GM12878 (cell line): ENCODE data around the gene CHD6. TPM values are rescaled to one million over a fixed set of nuclear protein-coding genes. Genes with fewer than 3 reads are reported as not detected.

ENCODE experiments used
- BHLHE40 ChIP-seq, 2 experiments: fragments of 450-650 bp in 1 of 2; IDR thresholded peaks; 2 replicates each; pipeline ENCODE4 v1.6.1; 2011 to 2017; ENCODE audit warnings: low read depth in 2 of 2, borderline replicate concordance in 1 of 2, improper control_type of control experiment in 1 of 2, low read length in 1 of 2, mild to moderate bottlenecking in 1 of 2
- BMI1 ChIP-seq: fragments of 450-650 bp; IDR thresholded peaks from 2 replicates; pipeline ENCODE4 v1.6.1; 2016; ENCODE audit warnings: mild to moderate bottlenecking, moderate library complexity, borderline replicate concordance
- ETV6 ChIP-seq, 2 experiments: fragments of 450-650 bp in 1 of 2; IDR thresholded peaks in 1 of 2; conservative IDR thresholded peaks in 1 of 2; 2 replicates each; pipeline ENCODE4 v1.6.1; 2014; ENCODE audit warnings: antibody characterized with exemption in 1 of 2, borderline replicate concordance in 1 of 2, low read depth in 1 of 2, mild to moderate bottlenecking in 1 of 2, moderate library complexity in 1 of 2
- IRF4 ChIP-seq: IDR thresholded peaks from 2 replicates; pipeline ENCODE4 v1.6.1; 2011; ENCODE audit warnings: low read depth, low read length
- NKRF ChIP-seq: fragments of 450-650 bp; conservative IDR thresholded peaks from 2 replicates; pipeline ENCODE4 v1.6.1; 2017; ENCODE audit warnings: mild to moderate bottlenecking, moderate library complexity
- SUPT20H ChIP-seq: IDR thresholded peaks from 2 replicates; pipeline ENCODE4 v1.6.1; 2011; ENCODE audit warnings: low read depth, mild to moderate bottlenecking, low read length, moderate library complexity, borderline replicate concordance; ENCODE audit not compliant: control insufficient read depth
- SUZ12 ChIP-seq: fragments of 200-600 bp; sonication (generic); IDR thresholded peaks from one replicate; pipeline ENCODE4 v1.6.1; 2018; ENCODE audit warnings: antibody characterized with exemption, mild to moderate bottlenecking; ENCODE audit not compliant: unreplicated experiment
- ZBTB4 ChIP-seq: fragments of 450-650 bp; formaldehyde crosslinking; IDR thresholded peaks from 2 replicates; pipeline ENCODE4 v1.4.0; 2022; ENCODE audit warnings: mild to moderate bottlenecking, moderate library complexity
- ZNF274 ChIP-seq: IDR thresholded peaks from one replicate; pipeline ENCODE4 v1.8.0; 2011; ENCODE audit not compliant: insufficient read length, insufficient read depth
- polyA plus RNA-seq, 11 experiments: library from polyadenylated mRNA; depleted of rRNA in 4 of 11; unstranded in 6 of 11; stranded (reverse) in 5 of 11; fragments of >200 nt; fragmentation: Nextera tagmentation in 4 of 11; fragmentation: Illumina TruSeq in 1 of 11; extraction: Ambion mirVana in 4 of 11; extraction: Trizol in 1 of 11; gene quantifications; 1 replicate in 1 of 11; 2 replicates in 10 of 11; pipeline versions ENCODE4 v1.2.1 to v1.2.3, GENCODE V29; 2011 to 2016; ENCODE audit warnings: inconsistent platforms in 2 of 11, missing spikeins in 2 of 11, low read depth in 1 of 11
- total RNA-seq, 4 experiments: library from RNA; depleted of rRNA in 3 of 4; stranded (reverse); fragments of >200 nt in 3 of 4; fragmentation: Illumina TruSeq in 1 of 4; extraction: Trizol in 1 of 4; gene quantifications; 2 replicates each; pipeline versions ENCODE4 v1.2.1 to v1.2.3, GENCODE V29; 2013 to 2021
- TF ChIP-seq, protein P1 (sequence below): fragments of 450-650 bp; IDR thresholded peaks from 2 replicates; pipeline ENCODE4 v1.6.1; 2016; ENCODE audit warnings: mild to moderate bottlenecking, moderate library complexity, borderline replicate concordance

CHD6 gene
- total and polyA plus RNA-seq, 10 of the 15 experiments (the other 5 are each of a cell fraction or from before 2014, with no cell fraction given): 4.3 to 25.5 (median 17.1) TPM

DNA sequence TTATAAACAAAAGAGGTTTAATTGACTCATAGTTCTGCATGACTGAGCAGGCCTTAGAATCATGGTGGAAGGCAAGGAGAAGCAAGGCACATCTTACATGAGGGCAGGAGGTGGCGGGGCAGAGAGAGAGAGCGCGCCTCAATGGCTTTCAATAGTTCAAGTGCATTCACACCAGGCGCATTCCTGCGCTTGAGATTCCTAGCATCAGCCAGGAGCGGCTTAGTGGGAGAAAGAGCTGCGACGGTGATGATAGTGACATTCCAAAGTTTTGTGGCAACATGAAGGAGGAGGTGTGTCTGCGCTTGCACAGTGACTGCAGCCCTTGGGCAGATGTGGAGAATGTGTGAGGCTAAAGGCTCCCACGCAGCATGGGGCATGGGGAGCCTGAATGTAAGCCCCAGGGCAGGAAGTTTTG, 226.6 kb downstream of the CHD6 start (continued):
- TF ChIP-seq, protein P1, sequence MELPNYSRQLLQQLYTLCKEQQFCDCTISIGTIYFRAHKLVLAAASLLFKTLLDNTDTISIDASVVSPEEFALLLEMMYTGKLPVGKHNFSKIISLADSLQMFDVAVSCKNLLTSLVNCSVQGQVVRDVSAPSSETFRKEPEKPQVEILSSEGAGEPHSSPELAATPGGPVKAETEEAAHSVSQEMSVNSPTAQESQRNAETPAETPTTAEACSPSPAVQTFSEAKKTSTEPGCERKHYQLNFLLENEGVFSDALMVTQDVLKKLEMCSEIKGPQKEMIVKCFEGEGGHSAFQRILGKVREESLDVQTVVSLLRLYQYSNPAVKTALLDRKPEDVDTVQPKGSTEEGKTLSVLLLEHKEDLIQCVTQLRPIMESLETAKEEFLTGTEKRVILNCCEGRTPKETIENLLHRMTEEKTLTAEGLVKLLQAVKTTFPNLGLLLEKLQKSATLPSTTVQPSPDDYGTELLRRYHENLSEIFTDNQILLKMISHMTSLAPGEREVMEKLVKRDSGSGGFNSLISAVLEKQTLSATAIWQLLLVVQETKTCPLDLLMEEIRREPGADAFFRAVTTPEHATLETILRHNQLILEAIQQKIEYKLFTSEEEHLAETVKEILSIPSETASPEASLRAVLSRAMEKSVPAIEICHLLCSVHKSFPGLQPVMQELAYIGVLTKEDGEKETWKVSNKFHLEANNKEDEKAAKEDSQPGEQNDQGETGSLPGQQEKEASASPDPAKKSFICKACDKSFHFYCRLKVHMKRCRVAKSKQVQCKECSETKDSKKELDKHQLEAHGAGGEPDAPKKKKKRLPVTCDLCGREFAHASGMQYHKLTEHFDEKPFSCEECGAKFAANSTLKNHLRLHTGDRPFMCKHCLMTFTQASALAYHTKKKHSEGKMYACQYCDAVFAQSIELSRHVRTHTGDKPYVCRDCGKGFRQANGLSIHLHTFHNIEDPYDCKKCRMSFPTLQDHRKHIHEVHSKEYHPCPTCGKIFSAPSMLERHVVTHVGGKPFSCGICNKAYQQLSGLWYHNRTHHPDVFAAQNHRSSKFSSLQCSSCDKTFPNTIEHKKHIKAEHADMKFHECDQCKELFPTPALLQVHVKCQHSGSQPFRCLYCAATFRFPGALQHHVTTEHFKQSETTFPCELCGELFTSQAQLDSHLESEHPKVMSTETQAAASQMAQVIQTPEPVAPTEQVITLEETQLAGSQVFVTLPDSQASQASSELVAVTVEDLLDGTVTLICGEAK: no peak
- TF ChIP-seq ZBTB4 (CRISPR knock-in tag) (no peak), IRF4 (no peak), BHLHE40 (IDR thresholded peaks at IDR 0.05; ENCODE audit: borderline replicate concordance in 1 of 2, low read depth in 2 of 2, low read length in 1 of 2) (no peak), SUPT20H (no peak), ZNF274 (no peak), BMI1 (no peak), SUZ12 (no peak), NKRF (no peak), ETV6 (conservative IDR thresholded peaks at IDR 0.05 in 1 of 2, IDR thresholded peaks at IDR 0.05 in 1 of 2; ENCODE audit: borderline replicate concordance in 1 of 2, low read depth in 1 of 2) (no peak)
